ENCODE measurements around the gene NPIPB6. TPM values are rescaled to one million over a fixed set of nuclear protein-coding genes. Genes with fewer than 3 reads are reported as not detected.
"Not testable (repeated sequence)": the region's sequence is repeated elsewhere in the genome, so short reads cannot be mapped to it uniquely, and the experiment has no call there.

Gene NPIPB6
- total RNA-seq, 1 donor from 2014 or later = 3.1 TPM

GRCh38 chr16:28338230-28338629 is 25.1 kb downstream of the NPIPB6 start:
- DNase-seq; H3K4me3 Mint-ChIP-seq (ENCODE audit: unreplicated experiment); H3K27me3 Mint-ChIP-seq (ENCODE audit: unreplicated experiment): not testable (repeated sequence)

GRCh38 chr16:28336940-28337710 is 26.2 kb downstream of the NPIPB6 start:
- H3K27ac Mint-ChIP-seq (ENCODE audit: unreplicated experiment); H3K27me3 Mint-ChIP-seq (ENCODE audit: unreplicated experiment); H3K4me1 Mint-ChIP-seq (ENCODE audit: low read depth, unreplicated experiment); H3K4me3 Mint-ChIP-seq (ENCODE audit: unreplicated experiment); H3K9me3 Mint-ChIP-seq (ENCODE audit: unreplicated experiment); H3K36me3 Mint-ChIP-seq (ENCODE audit: unreplicated experiment); DNase-seq: not testable (repeated sequence)

More at GRCh38 chr16:28338230-28338629, 25.1 kb downstream of the NPIPB6 start:
- H3K36me3 Mint-ChIP-seq (ENCODE audit: unreplicated experiment); H3K9me3 Mint-ChIP-seq (ENCODE audit: unreplicated experiment); H3K4me1 Mint-ChIP-seq (ENCODE audit: low read depth, unreplicated experiment); H3K27ac Mint-ChIP-seq (ENCODE audit: unreplicated experiment): not testable (repeated sequence)

DNA sequence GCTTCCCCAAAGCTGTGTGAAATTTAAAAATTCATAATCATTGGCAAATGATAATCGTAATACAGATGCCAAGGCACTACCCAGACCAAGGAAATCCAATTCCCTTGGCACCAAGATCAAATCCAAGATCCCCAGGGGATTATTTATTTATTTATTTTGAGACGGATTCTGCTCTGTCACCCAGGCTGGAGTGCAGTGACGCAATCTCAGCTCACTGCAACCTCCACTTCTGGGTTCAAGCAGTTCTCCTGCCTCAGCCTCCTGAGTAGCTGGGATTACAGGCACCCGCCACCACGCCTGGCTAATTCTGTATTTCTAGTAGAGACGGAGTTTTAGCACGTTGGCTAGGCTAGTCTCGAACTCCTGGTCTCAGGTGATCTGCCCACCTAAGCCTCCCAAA is 27.6 kb downstream of the NPIPB6 start:
- H3K9me3 Mint-ChIP-seq (ENCODE audit: unreplicated experiment); H3K4me3 Mint-ChIP-seq (ENCODE audit: unreplicated experiment); H3K27ac Mint-ChIP-seq (ENCODE audit: unreplicated experiment); DNase-seq; H3K4me1 Mint-ChIP-seq (ENCODE audit: low read depth, unreplicated experiment); H3K27me3 Mint-ChIP-seq (ENCODE audit: unreplicated experiment); H3K36me3 Mint-ChIP-seq (ENCODE audit: unreplicated experiment): not testable (repeated sequence)

DNA sequence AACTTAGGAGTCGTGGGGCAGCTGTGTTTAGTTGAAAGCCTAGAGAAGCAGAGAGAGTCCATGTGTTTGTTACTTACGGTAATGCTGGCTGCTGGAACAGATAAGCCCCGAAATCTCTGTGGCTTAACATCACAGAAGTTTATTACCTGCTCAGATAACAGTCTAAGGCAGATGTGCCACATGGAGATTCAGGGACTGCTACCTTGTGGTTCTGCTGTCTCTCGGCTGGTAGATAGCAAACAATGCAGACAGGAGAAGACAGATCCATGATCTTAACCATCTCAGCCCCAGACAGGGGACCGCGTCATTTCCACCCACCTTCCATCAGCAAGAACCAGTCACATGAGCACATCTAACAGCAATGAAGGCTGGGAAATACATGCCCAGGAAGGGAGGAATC is 30.7 kb downstream of the NPIPB6 start:
- H3K9me3 Mint-ChIP-seq (ENCODE audit: unreplicated experiment); H3K36me3 Mint-ChIP-seq (ENCODE audit: unreplicated experiment); H3K4me1 Mint-ChIP-seq (ENCODE audit: low read depth, unreplicated experiment); DNase-seq; H3K4me3 Mint-ChIP-seq (ENCODE audit: unreplicated experiment); H3K27ac Mint-ChIP-seq (ENCODE audit: unreplicated experiment); H3K27me3 Mint-ChIP-seq (ENCODE audit: unreplicated experiment): not testable (repeated sequence)

GRCh38 chr16:28330981-28331380 is 32.3 kb downstream of the NPIPB6 start:
- not testable (repeated sequence) for DNase-seq; H3K4me3 Mint-ChIP-seq (ENCODE audit: unreplicated experiment); H3K36me3 Mint-ChIP-seq (ENCODE audit: unreplicated experiment); H3K27ac Mint-ChIP-seq (ENCODE audit: unreplicated experiment); H3K9me3 Mint-ChIP-seq (ENCODE audit: unreplicated experiment); H3K27me3 Mint-ChIP-seq (ENCODE audit: unreplicated experiment); H3K4me1 Mint-ChIP-seq (ENCODE audit: low read depth, unreplicated experiment)

- H3K9me3 Mint-ChIP-seq (ENCODE audit: unreplicated experiment); H3K27ac Mint-ChIP-seq (ENCODE audit: unreplicated experiment); H3K36me3 Mint-ChIP-seq (ENCODE audit: unreplicated experiment); H3K27me3 Mint-ChIP-seq (ENCODE audit: unreplicated experiment); H3K4me3 Mint-ChIP-seq (ENCODE audit: unreplicated experiment); H3K4me1 Mint-ChIP-seq (ENCODE audit: low read depth, unreplicated experiment): not testable (repeated sequence)
- peak; percentile 71 for DNase-seq
Observed at GRCh38 chr16:28330232-28330631, 33.1 kb downstream of the NPIPB6 start.

- peaks cover 8% of the 10 kb centered on the region for H3K9me3 Mint-ChIP-seq (ENCODE audit: unreplicated experiment)
- H3K4me3 Mint-ChIP-seq (ENCODE audit: unreplicated experiment) = no peak overlapping the region
- DNase-seq = peak; percentile 89
- peaks cover 9% of the 10 kb centered on the region for H3K27me3 Mint-ChIP-seq (ENCODE audit: unreplicated experiment)
- H3K36me3 Mint-ChIP-seq (ENCODE audit: unreplicated experiment) = no peaks in the 10 kb centered on the region
- peak; percentile 81 for TF ChIP-seq CTCF (IDR thresholded peaks at IDR 0.05; ENCODE audit: partially characterized antibody, unreplicated experiment)
- peaks cover 5% of the 10 kb centered on the region for H3K4me1 Mint-ChIP-seq (ENCODE audit: low read depth, unreplicated experiment)
- no peak overlapping the region for H3K27ac Mint-ChIP-seq (ENCODE audit: unreplicated experiment)
Observed at GRCh38 chr16:28326881-28327610, 36.3 kb downstream of the NPIPB6 start.

GRCh38 chr16:28324887-28325279 is 38.4 kb downstream of the NPIPB6 start:
- peaks cover 11% of the 10 kb centered on the region for H3K27me3 Mint-ChIP-seq (ENCODE audit: unreplicated experiment)
- peaks cover 11% of the 10 kb centered on the region for H3K9me3 Mint-ChIP-seq (ENCODE audit: unreplicated experiment)
- no peak overlapping the region for H3K4me3 Mint-ChIP-seq (ENCODE audit: unreplicated experiment)
- no peak for TF ChIP-seq CTCF (IDR thresholded peaks at IDR 0.05; ENCODE audit: partially characterized antibody, unreplicated experiment)
- H3K27ac Mint-ChIP-seq (ENCODE audit: unreplicated experiment) = no peak overlapping the region
- peaks cover 4% of the 10 kb centered on the region for H3K4me1 Mint-ChIP-seq (ENCODE audit: low read depth, unreplicated experiment)
- no peak for DNase-seq
- H3K36me3 Mint-ChIP-seq (ENCODE audit: unreplicated experiment) = no peaks in the 10 kb centered on the region
